Measurements from ENCODE around the gene ZNF598. TPM values are rescaled to one million over a fixed set of nuclear protein-coding genes. Genes with fewer than 3 reads are reported as not detected.

The ZNF598 gene
- total and polyA plus RNA-seq, 2 of the 13 experiments (the other 11 are each of a cell fraction or from before 2014, with no cell fraction given): 13.5 to 14.2 TPM

DNA sequence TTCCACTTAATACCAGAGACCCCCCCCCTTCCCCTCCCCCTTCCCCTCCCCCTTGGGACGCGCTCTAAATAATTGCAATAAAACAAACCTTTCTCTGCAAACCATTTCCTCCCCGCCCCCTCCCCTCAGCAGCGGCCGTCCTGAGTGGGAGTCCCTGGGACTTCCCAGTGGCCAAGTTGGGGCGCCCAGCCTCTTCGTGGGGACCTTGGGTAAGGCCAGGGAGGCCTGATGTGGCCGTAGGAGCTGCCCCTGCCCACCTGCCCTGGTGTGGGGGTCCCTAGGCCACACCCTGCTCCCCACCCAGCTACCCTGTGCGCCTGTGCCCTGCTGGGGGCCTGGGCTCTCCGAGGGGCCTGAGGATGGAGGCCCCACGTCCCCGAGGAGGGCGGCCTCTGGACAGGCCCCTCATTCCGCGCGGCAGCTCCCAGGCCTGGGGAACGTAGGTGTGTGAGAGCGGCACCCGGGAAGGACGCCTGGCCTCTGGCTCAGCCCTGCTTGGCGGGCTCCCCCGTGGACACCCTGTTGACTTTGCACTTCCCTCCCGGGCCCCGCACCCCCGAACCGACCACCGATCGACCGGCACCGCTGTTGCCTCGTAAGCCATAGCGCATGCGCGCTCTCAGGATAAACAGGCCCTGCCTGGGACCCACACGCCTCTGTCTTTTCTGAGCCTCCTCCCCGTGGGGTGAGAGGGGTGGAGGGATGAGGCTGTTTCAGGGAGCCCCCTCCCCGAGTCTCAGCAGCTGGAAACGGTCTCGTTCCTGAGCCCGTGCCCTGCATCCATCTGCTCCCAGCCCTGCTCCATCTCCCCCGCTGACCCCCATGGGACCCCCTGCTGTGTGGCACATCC is 29.0 kb upstream of the ZNF598 start (continued):
- TF ChIP-seq, protein P1, sequence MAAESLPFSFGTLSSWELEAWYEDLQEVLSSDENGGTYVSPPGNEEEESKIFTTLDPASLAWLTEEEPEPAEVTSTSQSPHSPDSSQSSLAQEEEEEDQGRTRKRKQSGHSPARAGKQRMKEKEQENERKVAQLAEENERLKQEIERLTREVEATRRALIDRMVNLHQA (CRISPR knock-in tag; IDR thresholded peaks at IDR 0.05): no peak
- TF ChIP-seq NFYB (CRISPR knock-in tag; IDR thresholded peaks at IDR 0.05) (no peak), ZNF614 (CRISPR knock-in tag; IDR thresholded peaks at IDR 0.05; ENCODE audit: borderline replicate concordance) (no peak), ZNF337 (CRISPR knock-in tag; IDR thresholded peaks at IDR 0.05; ENCODE audit: borderline replicate concordance, low read depth) (no peak), SMAD1 (CRISPR knock-in tag; IDR thresholded peaks at IDR 0.05; ENCODE audit: borderline replicate concordance, low read depth) (0 out of 2 replicates have a peak, but pooled peaks have one; percentile 6), ZSCAN31 (CRISPR knock-in tag; IDR thresholded peaks at IDR 0.05; ENCODE audit: low read depth) (no peak), CBX1 (IDR thresholded peaks at IDR 0.05; ENCODE audit: low read depth) (no peak), AGO2 (optimal IDR thresholded peaks at IDR 0.05; ENCODE audit: low read depth, low read length) (peak; percentile 87), ATF1 (CRISPR knock-in tag; IDR thresholded peaks at IDR 0.05) (no peak), RFXANK (CRISPR knock-in tag; IDR thresholded peaks at IDR 0.05) (no peak), ZNF101 (CRISPR knock-in tag; IDR thresholded peaks at IDR 0.05; ENCODE audit: borderline replicate concordance, low read depth) (no peak), ZFP62 (CRISPR knock-in tag; IDR thresholded peaks at IDR 0.05) (no peak), JARID2 (CRISPR knock-in tag; IDR thresholded peaks at IDR 0.05; ENCODE audit: insufficient replicate concordance) (no peak), ZNF619 (CRISPR knock-in tag; IDR thresholded peaks at IDR 0.05) (no peak), HDAC6 (IDR thresholded peaks at IDR 0.05; ENCODE audit: low read depth, low read length) (no peak), HES4 (CRISPR knock-in tag; IDR thresholded peaks at IDR 0.05; ENCODE audit: borderline replicate concordance) (peak; percentile 66; the same call in 1 of the 2 replicates), ELF3 (CRISPR knock-in tag; IDR thresholded peaks at IDR 0.05) (no peak), SOX6 (IDR thresholded peaks at IDR 0.05) (no peak), SOX6 (CRISPR knock-in tag; IDR thresholded peaks at IDR 0.05) (no peak), SPEN (CRISPR knock-in tag; IDR thresholded peaks at IDR 0.05; ENCODE audit: low read depth) (0 out of 2 replicates have a peak, but pooled peaks have one; percentile 9), ZNF343 (CRISPR knock-in tag; IDR thresholded peaks at IDR 0.05) (no peak), ZSCAN21 (CRISPR knock-in tag; IDR thresholded peaks at IDR 0.05; ENCODE audit: borderline replicate concordance) (no peak), THYN1 (CRISPR knock-in tag; IDR thresholded peaks at IDR 0.05; ENCODE audit: borderline replicate concordance, low read depth) (no peak), POLR2AphosphoS5 (IDR thresholded peaks at IDR 0.05; ENCODE audit: low read depth, low read length) (peak; percentile 33; the same call in 1 of the 2 replicates), ZZZ3 (CRISPR knock-in tag; IDR thresholded peaks at IDR 0.05; ENCODE audit: borderline replicate concordance) (no peak), KLF12 (CRISPR knock-in tag; IDR thresholded peaks at IDR 0.05; ENCODE audit: borderline replicate concordance) (no peak), ZFP90 (CRISPR knock-in tag; IDR thresholded peaks at IDR 0.05; ENCODE audit: borderline replicate concordance) (no peak), KAT7 (CRISPR knock-in tag; IDR thresholded peaks at IDR 0.05; ENCODE audit: borderline replicate concordance) (no peak), ZEB1 (IDR thresholded peaks at IDR 0.05; ENCODE audit: insufficient replicate concordance, low read depth) (no peak), RBFOX2 (IDR thresholded peaks at IDR 0.05; ENCODE audit: low read depth, low read length) (peak; percentile 71), ONECUT2 (CRISPR knock-in tag; IDR thresholded peaks at IDR 0.05) (no peak)

Data from HepG2 (cell line).